Measurements from ENCODE around the gene SUPT3H. TPM values are rescaled to one million over a fixed set of nuclear protein-coding genes. Genes with fewer than 3 reads are reported as not detected.
A peak's percentile ranks its signal among the peaks of the same experiment; 100 is the strongest.

SUPT3H gene
- total and polyA plus RNA-seq, 2 of the 8 experiments (the other 6 are each of a cell fraction or from before 2014, with no cell fraction given) = 18.8 to 23.0 TPM

DNA sequence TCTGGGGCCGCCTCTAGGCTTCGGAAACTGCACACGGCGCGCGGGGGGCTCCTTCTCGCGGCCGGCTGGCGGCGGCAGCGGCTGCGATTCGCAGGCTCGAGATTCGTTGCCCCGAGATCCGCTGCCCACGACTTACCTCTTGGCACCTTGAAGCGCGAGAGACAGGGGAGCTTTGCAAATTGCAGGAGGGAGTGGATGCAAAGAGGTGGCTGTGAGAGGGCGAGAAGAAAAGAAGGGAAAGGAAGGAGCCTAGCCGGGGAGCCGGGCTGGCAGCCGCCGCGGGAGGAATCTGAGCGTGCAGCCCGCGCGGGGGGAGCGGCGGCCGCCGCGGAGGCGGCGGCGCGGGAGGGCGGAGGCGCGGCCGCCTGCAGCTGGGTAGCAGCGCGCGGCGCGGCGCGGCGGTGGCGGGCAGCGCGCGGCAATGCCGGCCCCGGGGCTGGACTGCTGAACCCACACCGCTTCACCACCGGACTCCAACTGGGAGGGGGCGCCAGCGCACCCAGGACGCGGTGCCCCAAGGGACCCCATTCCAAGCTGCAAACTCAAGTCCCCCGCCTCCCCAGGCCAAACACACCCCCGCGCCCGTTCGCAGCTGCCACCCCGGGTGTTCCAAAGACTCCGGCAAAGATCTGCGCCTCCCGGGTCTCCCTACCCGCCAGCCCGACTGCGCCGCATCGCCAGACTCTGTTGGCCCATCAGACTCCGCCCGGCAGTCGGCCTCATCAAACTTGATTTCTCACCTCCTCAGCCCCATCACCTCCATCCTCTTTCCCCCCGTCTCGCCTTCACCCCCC is 44.2 kb upstream of the SUPT3H start (continued):
- TF ChIP-seq, protein P1, sequence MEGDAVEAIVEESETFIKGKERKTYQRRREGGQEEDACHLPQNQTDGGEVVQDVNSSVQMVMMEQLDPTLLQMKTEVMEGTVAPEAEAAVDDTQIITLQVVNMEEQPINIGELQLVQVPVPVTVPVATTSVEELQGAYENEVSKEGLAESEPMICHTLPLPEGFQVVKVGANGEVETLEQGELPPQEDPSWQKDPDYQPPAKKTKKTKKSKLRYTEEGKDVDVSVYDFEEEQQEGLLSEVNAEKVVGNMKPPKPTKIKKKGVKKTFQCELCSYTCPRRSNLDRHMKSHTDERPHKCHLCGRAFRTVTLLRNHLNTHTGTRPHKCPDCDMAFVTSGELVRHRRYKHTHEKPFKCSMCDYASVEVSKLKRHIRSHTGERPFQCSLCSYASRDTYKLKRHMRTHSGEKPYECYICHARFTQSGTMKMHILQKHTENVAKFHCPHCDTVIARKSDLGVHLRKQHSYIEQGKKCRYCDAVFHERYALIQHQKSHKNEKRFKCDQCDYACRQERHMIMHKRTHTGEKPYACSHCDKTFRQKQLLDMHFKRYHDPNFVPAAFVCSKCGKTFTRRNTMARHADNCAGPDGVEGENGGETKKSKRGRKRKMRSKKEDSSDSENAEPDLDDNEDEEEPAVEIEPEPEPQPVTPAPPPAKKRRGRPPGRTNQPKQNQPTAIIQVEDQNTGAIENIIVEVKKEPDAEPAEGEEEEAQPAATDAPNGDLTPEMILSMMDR (IDR thresholded peaks at IDR 0.05; ENCODE audit: control extremely low read depth in 1 of 3, insufficient read depth in 1 of 3, low read depth in 1 of 3, low read length in 3 of 3) = no peak
- TF ChIP-seq, protein P2, sequence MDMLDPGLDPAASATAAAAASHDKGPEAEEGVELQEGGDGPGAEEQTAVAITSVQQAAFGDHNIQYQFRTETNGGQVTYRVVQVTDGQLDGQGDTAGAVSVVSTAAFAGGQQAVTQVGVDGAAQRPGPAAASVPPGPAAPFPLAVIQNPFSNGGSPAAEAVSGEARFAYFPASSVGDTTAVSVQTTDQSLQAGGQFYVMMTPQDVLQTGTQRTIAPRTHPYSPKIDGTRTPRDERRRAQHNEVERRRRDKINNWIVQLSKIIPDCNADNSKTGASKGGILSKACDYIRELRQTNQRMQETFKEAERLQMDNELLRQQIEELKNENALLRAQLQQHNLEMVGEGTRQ (IDR thresholded peaks at IDR 0.05; ENCODE audit: low read length) = no peak
- TF ChIP-seq SUZ12 (IDR thresholded peaks at IDR 0.05; ENCODE audit: low read length) (peak; percentile 50), TAF1 (IDR thresholded peaks at IDR 0.05; ENCODE audit: low read depth, low read length) (no peak), EZH2 (IDR thresholded peaks at IDR 0.05; ENCODE audit: low read depth, low read length, severe bottlenecking) (peak; percentile 10), SIN3A (conservative IDR thresholded peaks at IDR 0.05 in 1 of 2, IDR thresholded peaks at IDR 0.05 in 1 of 2; ENCODE audit: low read depth in 1 of 2, low read length in 2 of 2) (0 out of 4 replicates have a peak, but pooled peaks of 1 of the 2 experiments have one; percentile 34), TCF12 (IDR thresholded peaks at IDR 0.05; ENCODE audit: low read depth, low read length) (no peak)
